Stimulated activated CD8-positive, alpha-beta memory T cell treated with anti-CD3 and anti-CD28 coated beads, Interleukin-4, amount 100 ng/mL, for 1 hour (primary cell): ENCODE results near the gene MEG3.

Source experiments
- DNase-seq, 2 donors: peaks; one replicate each; pipeline ENCODE4 v3.0.0-alpha.2; 2020; ENCODE audit warnings: low read depth in 2 of 2, low spot score in 1 of 2

The MEG3 gene

DNA sequence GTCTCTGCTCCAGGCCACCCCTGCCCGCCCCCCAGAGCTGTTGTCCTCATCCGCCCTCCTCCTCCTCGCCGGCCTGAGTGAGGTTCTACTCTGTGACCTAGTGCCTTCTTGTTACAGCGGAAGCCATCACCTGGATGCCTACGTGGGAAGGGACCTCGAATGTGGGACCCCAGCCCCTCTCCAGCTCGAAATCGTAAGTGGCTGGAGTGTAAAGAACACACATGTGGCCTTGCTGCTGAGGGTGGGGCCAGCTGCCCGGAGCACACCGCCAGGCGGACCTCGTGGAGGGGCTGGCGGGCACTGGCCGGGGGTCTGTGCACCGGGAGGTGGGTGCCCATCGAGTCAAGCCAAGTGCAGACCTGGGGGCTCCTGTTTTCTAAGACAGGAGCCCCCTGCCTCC, 19.4 kb downstream of the MEG3 start:
- no peak for DNase-seq

DNA sequence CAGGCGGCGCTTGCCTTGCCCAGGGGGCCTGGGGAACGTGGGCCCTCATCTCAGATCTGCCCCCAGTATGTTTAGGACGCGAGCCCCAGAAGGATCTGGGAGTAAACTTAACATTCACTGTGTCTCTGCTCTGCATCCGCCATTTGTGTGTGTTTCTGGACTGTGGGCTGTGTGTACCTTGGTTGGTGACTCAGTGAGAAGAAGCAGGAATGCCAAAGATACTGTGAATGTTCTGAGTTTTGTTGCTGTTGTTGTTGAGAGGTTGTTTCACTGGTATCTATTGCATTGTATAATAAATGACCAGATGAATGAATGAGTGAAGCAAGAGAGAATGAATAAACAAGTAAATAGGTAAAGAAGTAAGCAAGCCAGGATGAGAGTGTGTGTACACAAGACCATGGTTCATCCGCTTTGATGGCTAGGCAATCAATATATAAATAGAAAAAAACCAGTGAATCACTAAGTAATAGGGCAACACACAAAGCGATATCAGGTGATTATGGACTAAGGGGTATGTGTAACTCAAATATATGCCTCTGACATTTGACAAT, 20.5 kb downstream of the MEG3 start:
- no peak for DNase-seq

GRCh38 chr14:100849115-100849781, 23.3 kb downstream of the MEG3 start:
- DNase-seq: no peak

- peak; percentile 50 to 66 for DNase-seq
Observed at GRCh38 chr14:100850841-100851585, 25.1 kb downstream of the MEG3 start.

- DNase-seq: no peak
Observed at GRCh38 chr14:100851586-100851916, 25.6 kb downstream of the MEG3 start.

- DNase-seq: no peak
Observed at GRCh38 chr14:100851946-100852620, 26.2 kb downstream of the MEG3 start.

- DNase-seq: no peak
Observed at GRCh38 chr14:100854435-100854834, 28.5 kb downstream of the MEG3 start.

GRCh38 chr14:100855256-100855930, 29.5 kb downstream of the MEG3 start:
- no peak for DNase-seq

- no peak for DNase-seq
Observed at GRCh38 chr14:100856056-100856950, 30.4 kb downstream of the MEG3 start.

DNA sequence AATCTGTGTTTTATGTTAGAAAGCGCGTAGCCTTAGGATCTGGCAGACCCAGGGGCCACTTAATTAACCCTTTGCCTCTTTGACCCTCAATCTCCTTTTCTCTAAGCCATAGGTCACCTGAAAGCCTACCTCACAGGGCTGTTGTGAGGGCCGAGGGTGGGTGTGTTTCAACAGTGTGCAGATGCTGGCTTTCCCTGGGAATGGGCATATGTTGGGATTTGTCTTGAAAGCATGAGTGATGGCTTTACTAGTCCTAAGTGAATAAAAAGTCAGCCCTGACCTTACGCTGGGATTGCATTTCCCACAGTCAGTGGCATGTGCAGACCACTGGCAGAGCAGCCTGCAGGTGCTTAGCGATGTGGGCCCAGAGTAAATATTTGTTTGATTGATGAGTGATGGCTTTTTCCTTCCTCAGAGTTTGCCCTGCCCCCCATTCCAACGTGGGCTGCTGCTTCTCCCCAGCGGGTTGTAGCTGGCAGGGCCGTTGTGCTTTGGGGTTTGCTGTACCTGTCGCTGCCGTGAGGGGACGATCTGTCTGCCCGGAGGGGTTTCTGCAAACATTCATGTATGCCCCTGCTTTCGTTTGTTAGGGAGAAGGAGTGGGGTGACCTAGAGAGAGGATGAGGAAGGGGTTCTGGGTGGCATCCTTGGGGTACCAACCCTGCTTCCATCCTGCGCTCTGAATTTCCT, 31.5 kb downstream of the MEG3 start:
- DNase-seq: no peak

DNA sequence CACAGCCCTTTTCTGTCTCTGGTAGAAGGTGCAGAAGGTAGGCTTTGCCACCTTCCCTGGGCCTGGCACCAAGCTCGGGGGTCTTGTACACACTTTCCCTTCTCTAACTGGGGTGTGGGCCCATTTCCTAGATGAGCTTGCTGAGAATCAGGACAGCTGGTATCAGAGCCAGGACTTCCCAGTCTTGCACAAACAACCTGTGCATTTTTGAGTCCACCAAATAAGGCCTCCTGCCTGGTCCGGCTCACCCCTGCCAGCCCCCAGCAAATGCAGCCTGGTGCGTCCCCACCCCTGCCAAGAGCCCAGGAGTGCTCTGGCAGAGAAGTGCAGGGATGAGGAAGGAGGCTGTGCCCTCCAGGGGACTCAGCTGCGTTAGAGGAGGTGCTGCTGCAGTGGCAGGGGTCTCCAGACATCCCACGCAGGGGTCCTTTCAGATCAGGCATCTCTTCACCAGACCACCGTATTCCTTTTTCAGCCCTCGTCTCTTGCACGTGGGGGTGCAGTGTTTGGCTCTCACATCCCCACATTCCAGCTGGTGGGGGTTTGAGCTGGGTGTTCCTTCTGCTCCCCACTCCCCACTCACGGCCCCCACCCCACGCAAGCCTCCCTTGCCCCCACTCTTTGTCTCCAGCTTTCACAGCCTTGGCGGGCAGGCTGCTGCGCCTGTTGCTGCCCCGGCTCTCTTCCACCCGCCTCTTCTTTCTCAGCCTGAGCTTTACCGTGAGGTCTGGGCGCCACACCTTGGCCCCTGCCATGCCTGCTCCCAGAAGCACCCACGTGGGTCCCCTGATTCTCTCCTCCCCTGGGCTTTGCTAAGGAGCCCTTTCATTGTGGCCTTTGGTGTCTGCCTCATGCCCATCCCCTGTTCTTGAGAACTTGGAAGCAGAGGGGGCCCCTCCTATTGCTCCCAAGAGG, 32.3 kb downstream of the MEG3 start:
- no peak for DNase-seq

- no peak for DNase-seq
Observed at GRCh38 chr14:100858838-100859220, 32.9 kb downstream of the MEG3 start.

- no peak for DNase-seq
Observed at GRCh38 chr14:100859781-100860180, 33.9 kb downstream of the MEG3 start.

DNA sequence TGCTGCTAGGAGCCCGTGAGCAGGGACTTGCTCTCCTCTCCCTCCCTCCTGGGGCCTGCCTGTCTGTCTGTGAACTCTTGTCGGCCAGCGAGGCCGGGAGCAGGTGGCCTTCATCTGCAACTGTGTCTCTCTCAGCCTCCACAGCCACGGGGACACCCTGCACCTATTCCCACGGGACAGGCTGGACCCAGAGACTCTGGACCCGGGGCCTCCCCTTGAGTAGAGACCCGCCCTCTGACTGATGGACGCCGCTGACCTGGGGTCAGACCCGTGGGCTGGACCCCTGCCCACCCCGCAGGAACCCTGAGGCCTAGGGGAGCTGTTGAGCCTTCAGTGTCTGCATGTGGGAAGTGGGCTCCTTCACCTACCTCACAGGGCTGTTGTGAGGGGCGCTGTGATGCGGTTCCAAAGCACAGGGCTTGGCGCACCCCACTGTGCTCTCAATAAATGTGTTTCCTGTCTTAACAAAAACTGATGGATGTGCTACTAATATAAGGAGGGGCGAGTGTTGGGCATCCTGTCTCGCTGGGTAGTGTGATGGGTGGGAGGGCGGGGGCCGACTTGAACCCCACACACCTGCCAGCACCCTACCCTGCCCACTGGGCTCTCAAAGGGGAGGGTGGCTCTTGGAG, 34.8 kb downstream of the MEG3 start:
- no peak for DNase-seq

DNA sequence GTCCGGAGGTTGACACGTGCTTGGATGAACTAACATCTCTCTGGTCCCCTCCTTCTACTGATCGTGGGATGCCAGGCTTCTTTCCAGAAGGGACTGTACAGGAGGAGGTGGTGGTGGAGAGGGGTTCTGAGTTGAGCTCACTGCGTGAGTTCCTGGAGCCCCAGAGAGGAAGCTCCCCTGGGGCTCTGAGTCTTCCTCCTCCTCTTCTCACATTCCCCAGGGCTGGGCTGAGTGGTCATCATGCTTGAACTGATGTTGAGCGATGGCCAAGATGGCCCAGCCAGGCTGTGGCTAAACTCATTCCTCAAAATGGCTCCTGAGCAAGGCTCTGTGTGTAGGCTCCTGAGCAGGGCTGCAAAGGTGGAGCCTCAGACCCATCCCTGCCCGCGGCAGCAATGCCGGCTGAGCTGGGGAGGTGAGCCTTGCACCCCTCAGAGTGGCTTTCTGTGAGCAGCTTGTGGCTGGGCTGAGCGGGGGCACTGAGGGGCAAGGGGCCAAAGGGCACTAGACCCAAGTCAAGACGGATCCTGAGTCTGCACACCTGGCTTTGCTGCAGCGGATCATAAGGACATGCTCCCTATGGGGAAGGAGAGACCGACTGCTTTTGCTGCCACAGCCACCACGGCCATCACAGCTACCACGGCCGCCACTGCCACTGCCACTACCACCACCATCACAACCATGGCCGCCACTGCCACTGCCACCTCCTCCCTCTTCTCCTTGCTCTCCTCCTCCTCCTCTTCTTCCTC, 35.4 kb downstream of the MEG3 start:
- no peak for DNase-seq

- DNase-seq: no peak
Observed at GRCh38 chr14:100861937-100862247, 36.0 kb downstream of the MEG3 start.

- no peak for DNase-seq
Observed at GRCh38 chr14:100862277-100862676, 36.4 kb downstream of the MEG3 start.

- DNase-seq: no peak
Observed at GRCh38 chr14:100862793-100863192, 36.9 kb downstream of the MEG3 start.
